ENCODE measurements around the gene SHC2.

SHC2 gene

DNA sequence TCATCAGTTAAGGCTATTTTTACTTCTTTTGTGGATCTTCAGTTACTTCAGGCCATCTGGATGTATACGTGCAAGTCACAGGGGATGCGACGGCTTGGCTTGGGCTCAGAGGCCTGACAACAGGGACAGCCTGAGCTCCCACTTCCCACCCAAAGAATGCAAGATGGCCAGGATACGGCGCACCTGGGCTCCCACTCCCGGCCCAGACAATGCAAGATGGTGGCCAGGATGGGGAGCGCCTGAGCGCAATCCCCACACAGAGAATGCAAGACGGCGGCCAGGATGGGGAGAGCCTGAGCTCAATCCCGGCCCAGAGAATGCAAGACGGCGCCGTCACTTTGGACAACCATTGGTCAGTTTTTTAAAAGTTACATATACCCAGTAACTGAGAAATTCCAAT is 91.0 kb downstream of the SHC2 start:
- no peak for DNase-seq

DNA sequence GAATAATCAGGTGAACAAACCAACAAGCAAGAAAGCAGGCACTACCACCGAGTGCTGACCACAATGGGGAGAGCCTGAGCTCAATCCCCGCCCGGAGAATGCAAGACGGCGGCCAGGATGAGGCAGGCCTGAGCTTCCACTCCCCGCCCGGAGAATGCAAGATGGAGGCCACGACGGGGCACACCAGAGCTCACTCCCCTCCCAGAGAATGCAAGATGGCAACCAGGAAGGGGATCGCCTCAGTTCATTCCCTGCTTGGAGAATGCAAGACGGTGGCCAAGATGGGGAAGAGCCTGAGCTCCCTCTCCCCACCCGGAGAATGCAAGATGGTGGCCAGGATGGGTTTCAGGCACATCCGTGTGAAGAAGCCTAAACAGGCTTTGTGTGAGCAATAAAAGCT is 91.6 kb downstream of the SHC2 start:
- no peak for DNase-seq

DNA sequence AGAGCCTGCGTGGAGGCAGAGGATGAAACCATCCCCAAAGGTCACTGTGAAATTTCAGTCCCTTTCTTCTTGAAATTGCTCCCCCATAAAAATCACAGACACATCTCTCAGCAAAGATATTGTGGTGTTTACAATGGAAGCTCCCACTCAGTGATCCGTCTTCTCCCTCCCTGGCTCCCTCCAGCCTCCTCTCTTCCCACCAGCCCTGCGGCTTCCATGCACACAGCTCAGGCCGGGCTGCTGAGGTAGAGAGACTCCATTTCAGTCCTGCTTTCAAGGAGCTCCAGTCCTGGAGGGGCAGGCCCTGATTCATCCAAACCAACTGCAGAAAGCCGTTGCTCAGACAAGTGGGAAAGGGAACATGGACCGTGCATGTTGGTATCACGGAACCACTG is 92.2 kb downstream of the SHC2 start:
- DNase-seq: no peak

DNA sequence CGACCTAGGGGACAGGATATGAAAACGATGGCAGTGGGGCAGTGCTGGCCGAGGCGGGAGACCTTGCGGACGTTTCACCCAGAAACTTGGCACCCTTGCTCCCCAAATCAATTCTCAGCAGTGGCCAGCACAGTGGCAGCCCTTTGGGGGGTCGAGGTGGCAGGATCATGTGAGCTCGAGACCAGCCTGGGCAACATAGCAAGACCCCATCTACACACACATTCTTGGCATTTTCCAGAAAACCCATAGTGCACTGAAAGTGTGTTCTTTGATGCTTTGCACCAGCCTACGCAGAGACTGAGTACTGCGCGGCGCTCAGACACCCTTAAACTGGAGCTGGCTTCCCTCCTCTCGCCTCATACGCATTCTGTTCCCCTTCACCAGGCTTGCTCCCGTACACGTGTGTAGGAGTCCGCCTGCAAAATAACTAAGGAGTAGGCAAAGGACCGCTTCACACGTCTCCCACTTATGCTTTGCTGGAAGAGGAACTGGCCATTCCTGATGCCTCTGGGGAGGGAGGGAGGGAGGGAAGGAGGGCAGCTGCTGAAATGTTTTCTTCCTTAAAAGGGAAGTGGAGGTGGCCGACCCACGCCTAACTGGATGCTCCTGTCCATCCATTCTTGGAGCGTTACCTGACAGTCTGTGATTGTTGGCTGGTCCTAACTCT is 92.7 kb downstream of the SHC2 start:
- no peak for DNase-seq

DNA sequence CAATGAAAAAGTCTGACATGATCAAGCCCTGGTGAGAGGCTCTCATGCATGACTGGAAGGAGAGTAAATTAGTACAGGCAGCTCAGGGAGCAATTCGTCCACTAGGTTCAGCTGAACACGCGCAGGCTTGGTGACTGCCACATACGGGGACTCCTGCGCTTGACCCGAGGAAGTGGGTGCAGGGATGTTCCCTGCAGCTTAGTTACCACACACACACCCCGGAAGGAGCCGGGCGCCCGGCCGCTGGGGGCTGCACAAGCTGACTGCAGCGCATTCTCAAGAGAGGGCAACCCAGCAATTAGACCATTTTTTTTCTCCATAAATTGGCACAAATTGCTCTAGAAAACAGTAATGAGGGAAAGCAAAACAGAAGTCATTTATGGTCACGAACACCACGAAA is 93.3 kb downstream of the SHC2 start:
- no peak for DNase-seq

DNA sequence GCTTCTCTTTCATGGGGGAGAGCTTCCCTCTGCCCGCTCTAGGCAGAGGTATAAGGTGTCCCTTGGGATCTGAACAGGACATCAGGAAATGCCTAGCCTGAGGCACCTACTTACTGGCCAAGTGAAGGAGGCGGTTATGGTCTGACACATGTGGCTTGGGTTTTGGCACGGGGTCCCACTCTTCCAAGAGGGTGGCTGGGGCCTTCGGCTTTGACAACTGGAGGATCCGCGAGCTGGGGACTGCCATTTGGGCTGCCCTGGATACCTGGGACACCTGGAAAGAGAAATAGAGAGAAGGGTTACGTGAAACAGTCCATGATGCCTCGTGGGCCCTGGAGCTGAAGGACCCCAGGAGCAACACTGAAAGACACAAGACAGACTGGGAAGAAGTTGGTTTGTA is 93.9 kb downstream of the SHC2 start:
- DNase-seq: no peak

Measured in amniotic stem cell (primary cell).